NCI-H2171 (cell line): ENCODE measurements around the gene CEACAM21.
"Not testable (repeated sequence)": the region's sequence is repeated elsewhere in the genome, so short reads cannot be mapped to it uniquely, and the experiment has no call there.

Experiments
- DNase-seq: peaks from one replicate; lab custom pipeline; 2025; lab: John Stamatoyannopoulos, UW

Gene CEACAM21

DNA sequence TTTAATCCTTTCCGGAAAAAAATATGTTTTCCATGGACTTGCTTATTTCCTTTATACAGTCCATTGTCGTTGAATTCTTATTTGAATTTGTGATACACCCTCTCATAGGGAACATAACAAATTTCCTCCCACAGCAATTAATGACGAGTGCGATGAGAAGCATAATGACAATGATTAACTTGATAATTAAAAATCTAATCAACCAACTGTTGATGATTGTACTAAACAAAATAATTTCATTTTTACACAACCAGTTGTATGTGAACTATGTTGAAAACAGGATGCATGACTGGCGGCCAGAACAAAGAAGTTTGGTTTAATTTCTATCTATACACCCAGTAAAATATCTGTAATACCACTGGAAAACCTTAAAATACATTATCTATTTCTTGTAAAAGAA, 26.1 kb upstream of the CEACAM21 start:
- DNase-seq: no peak

GRCh38 chr19:41551212-41551610, 24.8 kb upstream of the CEACAM21 start:
- DNase-seq: no peak

GRCh38 chr19:41551711-41552110, 24.3 kb upstream of the CEACAM21 start:
- DNase-seq: no peak

DNA sequence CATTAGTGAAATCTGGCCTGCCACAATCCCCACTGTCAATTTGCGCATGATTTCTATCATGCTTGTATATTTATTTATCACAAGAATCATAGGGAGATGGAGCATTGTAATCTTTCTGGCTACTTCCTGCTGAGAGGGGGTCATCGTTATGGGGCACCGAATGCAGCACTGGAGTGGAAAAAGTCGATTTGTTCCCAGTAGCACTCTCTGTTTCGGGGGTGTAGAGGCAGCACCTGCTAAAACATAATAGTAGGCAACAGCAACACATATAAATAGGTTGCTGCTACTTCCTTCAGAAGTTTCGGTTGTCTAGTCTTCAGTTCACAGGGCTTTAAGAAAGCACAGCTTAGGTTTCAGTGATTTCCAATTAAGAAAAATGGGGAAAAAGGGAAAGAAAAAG, 23.4 kb upstream of the CEACAM21 start:
- no peak for DNase-seq

DNA sequence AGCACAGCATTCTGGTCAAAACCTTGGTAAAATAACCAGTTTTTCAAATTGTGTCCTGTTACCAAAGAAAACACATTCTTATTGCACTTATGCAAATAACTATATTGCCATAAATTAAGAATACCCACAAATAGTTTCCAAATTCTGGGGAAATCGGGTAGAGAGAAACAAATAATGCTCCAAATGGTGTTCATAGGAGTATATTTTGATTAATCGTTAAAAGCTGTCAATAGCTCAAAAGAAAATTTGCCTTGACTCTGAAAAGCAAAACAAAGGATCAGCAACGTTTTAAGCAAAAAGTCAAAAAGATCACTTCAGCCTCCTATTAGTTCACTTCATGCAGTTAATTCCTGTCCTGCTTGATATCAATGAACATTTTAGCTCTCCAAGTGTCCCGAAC, 22.2 kb upstream of the CEACAM21 start:
- no peak for DNase-seq

DNA sequence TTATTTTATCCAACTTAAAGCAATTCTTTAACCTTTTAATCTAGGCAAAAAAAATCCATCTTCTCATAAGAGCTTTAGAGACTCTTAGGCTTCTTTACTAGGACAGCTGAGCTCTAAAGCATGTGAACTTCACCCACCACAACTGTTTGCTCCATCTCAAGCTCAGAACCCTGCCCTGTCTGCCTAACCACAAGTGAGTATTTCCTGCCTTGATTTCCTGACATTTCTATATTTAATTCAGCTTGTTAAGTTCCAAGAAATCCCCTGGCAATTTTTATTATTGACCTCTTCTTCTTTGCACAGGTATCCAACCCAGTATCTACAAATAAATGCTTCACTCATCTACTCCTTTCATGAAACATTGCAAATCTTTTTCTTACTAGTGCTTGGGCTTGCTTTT, 21.1 kb upstream of the CEACAM21 start:
- DNase-seq: no peak

DNA sequence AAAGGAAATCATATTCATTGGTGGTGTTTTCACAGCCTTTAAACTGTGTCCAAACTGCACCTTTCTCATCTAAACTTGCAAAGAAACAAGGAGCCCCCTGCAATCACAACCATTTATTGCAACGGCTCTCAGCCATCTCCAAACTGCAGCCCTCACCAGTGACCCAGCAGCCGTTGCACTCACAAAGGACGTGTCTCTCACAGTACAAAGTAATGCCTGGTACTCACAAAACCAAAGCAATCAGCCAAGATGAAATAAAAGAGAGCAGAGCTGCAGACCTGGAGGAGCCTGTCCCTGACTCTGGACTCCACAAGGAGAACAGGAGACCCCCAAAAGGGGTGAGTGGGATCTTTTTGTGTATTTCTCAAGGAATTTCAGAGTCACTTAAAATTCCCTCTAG, 20.2 kb upstream of the CEACAM21 start:
- DNase-seq: no peak

- no peak for DNase-seq
These were observed 12.0 kb upstream of the CEACAM21 start for GRCh38 chr19:41563854-41564514.

- no peak for DNase-seq
These were observed 11.2 kb upstream of the CEACAM21 start for GRCh38 chr19:41564515-41565378.

- DNase-seq: no peak
These were observed 10.6 kb upstream of the CEACAM21 start for GRCh38 chr19:41565379-41565720.

- no peak for DNase-seq
These were observed 10.0 kb upstream of the CEACAM21 start for GRCh38 chr19:41566001-41566400.

GRCh38 chr19:41569481-41570150, 6.3 kb upstream of the CEACAM21 start:
- DNase-seq: no peak

- DNase-seq: no peak
These were observed 5.8 kb upstream of the CEACAM21 start for GRCh38 chr19:41570179-41570578.

- DNase-seq: peak; percentile 69
These were observed 5.3 kb upstream of the CEACAM21 start for GRCh38 chr19:41570639-41571112.

GRCh38 chr19:41577144-41577830, 1.3 kb downstream of the CEACAM21 start:
- DNase-seq: no peak

GRCh38 chr19:41577833-41578232, 1.9 kb downstream of the CEACAM21 start:
- no peak for DNase-seq

DNA sequence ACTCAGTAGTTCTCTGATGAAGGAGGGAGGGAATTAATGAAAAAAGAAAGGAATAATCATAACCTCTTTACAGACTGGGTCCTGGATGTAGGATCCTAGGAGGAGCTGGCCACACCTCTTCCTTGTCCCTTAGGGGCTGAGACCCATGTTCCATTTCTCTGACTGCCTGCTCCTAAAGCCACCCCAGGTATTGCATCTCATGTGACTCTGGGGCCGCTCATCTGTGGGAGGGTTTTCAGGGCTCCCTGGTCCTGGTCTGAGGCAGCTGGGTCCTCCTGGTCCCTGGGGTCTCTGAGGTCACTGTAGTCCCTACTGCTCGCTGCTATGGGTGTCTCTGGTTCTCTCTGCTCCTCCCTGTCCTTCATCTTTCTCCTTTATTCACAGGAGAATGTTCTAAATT, 2.9 kb downstream of the CEACAM21 start:
- DNase-seq: no peak

DNA sequence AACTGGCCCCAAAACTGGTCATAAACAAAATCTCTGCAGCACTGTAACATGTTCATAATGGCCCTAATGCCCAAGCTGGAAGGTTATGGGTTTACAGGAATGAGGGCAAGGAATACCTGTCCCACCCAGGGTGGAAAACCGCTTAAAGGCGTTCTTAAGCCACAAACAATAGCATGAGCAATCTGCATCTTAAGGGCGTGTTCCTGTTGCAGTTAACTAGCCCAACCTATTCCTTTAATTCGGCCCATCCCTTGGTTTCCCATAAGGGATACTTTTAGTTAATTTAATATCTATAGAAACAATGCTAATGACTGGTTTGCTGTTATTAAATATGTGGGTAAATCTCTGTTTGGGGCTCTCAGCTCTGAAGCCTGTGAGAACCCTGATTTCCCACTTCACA, 5.1 kb downstream of the CEACAM21 start:
- not testable (repeated sequence) for DNase-seq

GRCh38 chr19:41582577-41583182, 6.7 kb downstream of the CEACAM21 start:
- DNase-seq: not testable (repeated sequence)

GRCh38 chr19:41584260-41584810, 8.4 kb downstream of the CEACAM21 start:
- DNase-seq: no peak

DNA sequence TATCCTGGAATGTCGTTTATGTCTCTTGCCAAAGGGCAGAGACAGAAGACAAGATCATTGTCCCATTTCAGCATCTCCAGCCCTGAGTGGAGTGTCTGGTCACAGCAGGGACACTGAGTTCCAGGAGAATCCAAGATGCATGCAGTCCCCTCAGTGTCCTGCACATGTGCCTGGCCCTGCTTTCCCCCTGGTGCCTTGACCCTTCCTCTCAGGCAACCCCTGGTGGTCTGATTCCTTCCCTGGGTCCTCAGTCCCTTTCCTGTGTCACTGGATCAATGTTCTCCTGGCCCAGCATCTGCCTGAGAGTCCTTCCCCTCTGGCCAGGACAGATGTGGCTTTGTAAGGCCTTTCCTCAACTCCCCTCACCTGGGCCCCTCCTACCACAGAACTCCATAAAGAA, 9.0 kb downstream of the CEACAM21 start:
- DNase-seq: no peak

DNA sequence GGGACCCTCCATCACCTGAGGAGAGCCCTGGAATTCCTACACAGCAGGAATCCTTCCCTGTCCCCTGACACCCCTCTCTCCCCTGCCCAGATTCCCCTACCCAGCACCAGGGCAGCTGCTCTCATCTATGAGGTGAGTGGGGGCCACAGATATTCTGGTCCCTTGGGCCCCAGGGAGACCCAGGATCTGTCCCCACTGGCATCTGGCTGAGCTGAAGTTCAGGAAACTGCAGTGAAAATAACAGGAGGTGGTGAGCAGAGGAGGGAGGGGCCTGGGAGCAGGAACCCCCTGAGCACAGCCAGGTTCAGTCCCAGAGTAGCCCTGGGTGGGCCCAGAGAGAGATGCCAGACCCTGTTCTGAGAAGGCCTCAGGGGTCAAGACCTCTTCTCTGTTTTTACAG, 10.1 kb downstream of the CEACAM21 start:
- DNase-seq: no peak
